ENCODE results near the gene PRODH2.

DNA sequence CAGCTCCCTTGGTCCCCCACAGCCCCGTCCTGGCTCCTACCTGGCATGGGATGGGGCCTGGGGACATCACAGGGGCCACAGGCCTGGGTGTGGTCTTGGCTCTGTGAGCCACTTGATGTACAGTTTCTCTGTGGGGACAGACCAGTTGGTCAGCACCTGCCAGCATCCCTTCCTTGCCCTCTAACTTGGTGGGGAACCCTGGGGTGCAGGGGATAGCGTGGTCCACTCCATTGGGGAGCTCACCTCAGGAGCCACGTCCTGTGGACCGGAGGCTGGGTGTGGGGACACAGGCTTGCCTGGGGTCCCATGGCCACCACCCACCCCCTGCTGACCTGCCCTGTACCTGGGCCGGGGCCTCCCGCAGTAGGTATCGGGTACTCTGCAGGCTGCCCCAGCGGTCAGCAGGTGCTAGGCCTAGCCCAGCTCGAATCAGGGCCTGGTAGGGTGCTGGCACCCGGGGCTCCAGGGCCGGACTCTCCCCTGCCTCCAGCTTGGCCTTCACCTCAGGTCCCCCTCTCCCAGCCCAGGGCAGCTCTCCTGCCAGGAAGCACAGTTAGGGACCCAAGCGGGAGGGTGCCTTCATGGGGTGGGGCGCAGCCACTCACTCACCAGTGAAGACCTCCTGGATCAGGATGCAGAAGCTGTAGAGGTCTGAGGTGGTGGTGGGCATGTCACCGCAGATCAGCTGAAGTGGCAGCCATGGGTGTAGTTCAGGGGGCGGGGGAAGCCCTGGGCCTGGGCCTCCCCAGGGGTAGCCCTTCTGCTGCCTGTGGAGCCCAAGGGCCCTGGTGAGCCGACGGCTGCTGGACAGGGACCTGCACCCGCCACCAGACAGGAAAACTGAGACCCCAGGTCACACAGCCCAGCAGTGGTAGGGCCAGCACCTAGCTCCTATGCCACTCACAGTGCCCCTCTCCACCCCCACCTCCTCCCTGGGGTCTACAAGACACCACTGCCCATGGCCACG, 22.4 kb downstream of the PRODH2 start:
- TF ChIP-seq MAX (IDR thresholded peaks at IDR 0.05) (no peak), CTCF (IDR thresholded peaks at IDR 0.05; ENCODE audit: low read depth, low read length, missing input control) (no peak), SP1 (IDR thresholded peaks at IDR 0.05) (no peak), TAF1 (conservative IDR thresholded peaks at IDR 0.05) (no peak), RAD21 (IDR thresholded peaks at IDR 0.05) (no peak), JUND (IDR thresholded peaks at IDR 0.05) (no peak), YY1 (IDR thresholded peaks at IDR 0.05) (no peak), ZBTB33 (IDR thresholded peaks at IDR 0.05) (no peak), RXRA (IDR thresholded peaks at IDR 0.05) (no peak)
- TF ChIP-seq, protein P1, sequence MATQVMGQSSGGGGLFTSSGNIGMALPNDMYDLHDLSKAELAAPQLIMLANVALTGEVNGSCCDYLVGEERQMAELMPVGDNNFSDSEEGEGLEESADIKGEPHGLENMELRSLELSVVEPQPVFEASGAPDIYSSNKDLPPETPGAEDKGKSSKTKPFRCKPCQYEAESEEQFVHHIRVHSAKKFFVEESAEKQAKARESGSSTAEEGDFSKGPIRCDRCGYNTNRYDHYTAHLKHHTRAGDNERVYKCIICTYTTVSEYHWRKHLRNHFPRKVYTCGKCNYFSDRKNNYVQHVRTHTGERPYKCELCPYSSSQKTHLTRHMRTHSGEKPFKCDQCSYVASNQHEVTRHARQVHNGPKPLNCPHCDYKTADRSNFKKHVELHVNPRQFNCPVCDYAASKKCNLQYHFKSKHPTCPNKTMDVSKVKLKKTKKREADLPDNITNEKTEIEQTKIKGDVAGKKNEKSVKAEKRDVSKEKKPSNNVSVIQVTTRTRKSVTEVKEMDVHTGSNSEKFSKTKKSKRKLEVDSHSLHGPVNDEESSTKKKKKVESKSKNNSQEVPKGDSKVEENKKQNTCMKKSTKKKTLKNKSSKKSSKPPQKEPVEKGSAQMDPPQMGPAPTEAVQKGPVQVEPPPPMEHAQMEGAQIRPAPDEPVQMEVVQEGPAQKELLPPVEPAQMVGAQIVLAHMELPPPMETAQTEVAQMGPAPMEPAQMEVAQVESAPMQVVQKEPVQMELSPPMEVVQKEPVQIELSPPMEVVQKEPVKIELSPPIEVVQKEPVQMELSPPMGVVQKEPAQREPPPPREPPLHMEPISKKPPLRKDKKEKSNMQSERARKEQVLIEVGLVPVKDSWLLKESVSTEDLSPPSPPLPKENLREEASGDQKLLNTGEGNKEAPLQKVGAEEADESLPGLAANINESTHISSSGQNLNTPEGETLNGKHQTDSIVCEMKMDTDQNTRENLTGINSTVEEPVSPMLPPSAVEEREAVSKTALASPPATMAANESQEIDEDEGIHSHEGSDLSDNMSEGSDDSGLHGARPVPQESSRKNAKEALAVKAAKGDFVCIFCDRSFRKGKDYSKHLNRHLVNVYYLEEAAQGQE (IDR thresholded peaks at IDR 0.05) = no peak
